GM19238 (cell line): Measurements from ENCODE around the gene EFNA5.

Experiments used
- DNase-seq: peaks from one replicate; pipeline ENCODE4 v3.0.0; 2011; ENCODE audit warnings: low spot score; ENCODE audit not compliant: insufficient read length

Gene EFNA5

GRCh38 chr5:107431998-107432397, 238.7 kb downstream of the EFNA5 start:
- no peak for DNase-seq

GRCh38 chr5:107431536-107431935, 239.2 kb downstream of the EFNA5 start:
- no peak for DNase-seq

GRCh38 chr5:107430071-107430625, 240.6 kb downstream of the EFNA5 start:
- DNase-seq = no peak

GRCh38 chr5:107428303-107428813, 242.4 kb downstream of the EFNA5 start:
- DNase-seq = no peak

- no peak for DNase-seq
Observed at GRCh38 chr5:107426872-107427271, 243.9 kb downstream of the EFNA5 start.

- DNase-seq = no peak
Observed at GRCh38 chr5:107426209-107426608, 244.5 kb downstream of the EFNA5 start.

GRCh38 chr5:107425541-107426031, 245.2 kb downstream of the EFNA5 start:
- DNase-seq = no peak

GRCh38 chr5:107424491-107424890, 246.2 kb downstream of the EFNA5 start:
- no peak for DNase-seq

- DNase-seq = no peak
Observed at GRCh38 chr5:107422494-107422893, 248.2 kb downstream of the EFNA5 start.

- no peak for DNase-seq
Observed at GRCh38 chr5:107419498-107419897, 251.2 kb downstream of the EFNA5 start.

- DNase-seq = no peak
Observed at GRCh38 chr5:107418902-107419301, 251.8 kb downstream of the EFNA5 start.

GRCh38 chr5:107418071-107418470, 252.7 kb downstream of the EFNA5 start:
- no peak for DNase-seq

GRCh38 chr5:107415762-107416161, 255.0 kb downstream of the EFNA5 start:
- DNase-seq = no peak

- no peak for DNase-seq
Observed at GRCh38 chr5:107414802-107415201, 255.9 kb downstream of the EFNA5 start.

GRCh38 chr5:107413754-107414153, 257.0 kb downstream of the EFNA5 start:
- no peak for DNase-seq

GRCh38 chr5:107408564-107408963, 262.2 kb downstream of the EFNA5 start:
- DNase-seq = no peak

GRCh38 chr5:107407713-107408298, 262.9 kb downstream of the EFNA5 start:
- DNase-seq = no peak

GRCh38 chr5:107404595-107405374, 266.0 kb downstream of the EFNA5 start:
- no peak for DNase-seq

- DNase-seq = no peak
Observed at GRCh38 chr5:107403228-107403953, 267.3 kb downstream of the EFNA5 start.

- DNase-seq = no peak
Observed at GRCh38 chr5:107402434-107403227, 268.1 kb downstream of the EFNA5 start.
